Activated CD8-positive, alpha-beta T cell treated with anti-CD3 and anti-CD28 coated beads for 36 hours (primary cell): ENCODE results near the gene MPPED1. TPM values are rescaled to one million over a fixed set of nuclear protein-coding genes. Genes with fewer than 3 reads are reported as not detected.

Experiments used
- ATAC-seq: fragments of 200-7000 bp; cut with Tn5 transposase; one replicate; pipeline ENCODE4 v1.10.0; 2021; ENCODE audit warnings: mild to moderate bottlenecking, moderate library complexity
- CTCF ChIA-PET: fragments of 350-600 bp; sonication (Branson Sonifier 250); formaldehyde crosslinking; loops from one replicate; lab custom pipeline; 2021; ENCODE audit warnings: antibody characterized with exemption; lab: Charles Lee
- POLR2A ChIA-PET: fragments of 350-600 bp; sonication (Branson Sonifier 250); formaldehyde crosslinking; loops from one replicate; lab custom pipeline; 2021; ENCODE audit warnings: antibody characterized with exemption; lab: Charles Lee
- DNase-seq: peaks from one replicate; pipeline ENCODE4 v3.0.0-alpha.2; 2020
- H3K27ac Mint-ChIP-seq: one replicate; pipeline ENCODE4 v1.8.0; 2021; ENCODE audit warnings: mild to moderate bottlenecking, mixed read lengths
- H3K27me3 Mint-ChIP-seq: one replicate; pipeline ENCODE4 v1.8.0; 2021; ENCODE audit warnings: mixed read lengths
- H3K36me3 Mint-ChIP-seq: one replicate; pipeline ENCODE4 v1.8.0; 2021; ENCODE audit warnings: low read depth, mixed read lengths
- H3K4me1 Mint-ChIP-seq: one replicate; pipeline ENCODE4 v1.8.0; 2021; ENCODE audit warnings: low read depth, mixed read lengths
- H3K4me3 Mint-ChIP-seq: one replicate; pipeline ENCODE4 v1.8.0; 2021; ENCODE audit warnings: mild to moderate bottlenecking, moderate library complexity, mixed read lengths
- H3K9me3 Mint-ChIP-seq: one replicate; pipeline ENCODE4 v1.8.0; 2021; ENCODE audit warnings: mixed read lengths
- CTCF ChIP-seq: fragments of 200-600 bp; IDR thresholded peaks from one replicate; pipeline ENCODE4 v1.8.0; 2022; ENCODE audit warnings: antibody characterized with exemption, mild to moderate bottlenecking
- intact Hi-C: fragments of 100-400 bp; cut with micrococcal nuclease; formaldehyde crosslinking; loops from one replicate; pipeline ENCODE4 v1.10.0; 2022
- total RNA-seq, 2 experiments: library from RNA; stranded (reverse); gene quantifications; one replicate each; pipeline ENCODE4 v1.2.3, GENCODE V29; 2021

The MPPED1 gene
- total RNA-seq, 2 experiments from 2014 or later = not detected

GRCh38 chr22:43446037-43446803 lies 34.4 kb downstream of the MPPED1 start:
- H3K4me1 Mint-ChIP-seq = no peaks in the 10 kb centered on the region
- CTCF ChIA-PET = no interaction called here
- DNase-seq = no peak

GRCh38 chr22:43446916-43447315 lies 35.1 kb downstream of the MPPED1 start:
- CTCF ChIA-PET = no interaction called here
- DNase-seq = no peak
- H3K9me3 Mint-ChIP-seq = no peaks in the 10 kb centered on the region

More at GRCh38 chr22:43446037-43446803, 34.4 kb downstream of the MPPED1 start:
- H3K27ac Mint-ChIP-seq = no peak overlapping the region
- no peaks in the 10 kb centered on the region for H3K36me3 Mint-ChIP-seq
- H3K4me3 Mint-ChIP-seq = no peak overlapping the region
- TF ChIP-seq CTCF = no peak
- no peak for ATAC-seq
- peaks cover 5% of the 10 kb centered on the region for H3K27me3 Mint-ChIP-seq
- POLR2A ChIA-PET = no interaction called here
- no peaks in the 10 kb centered on the region for H3K9me3 Mint-ChIP-seq
- intact Hi-C loops = no loop called here

GRCh38 chr22:43447380-43447779 lies 35.6 kb downstream of the MPPED1 start:
- no peaks in the 10 kb centered on the region for H3K36me3 Mint-ChIP-seq
- no peak overlapping the region for H3K4me3 Mint-ChIP-seq
- no peak for TF ChIP-seq CTCF
- H3K27ac Mint-ChIP-seq = no peak overlapping the region
- no peaks in the 10 kb centered on the region for H3K4me1 Mint-ChIP-seq
- POLR2A ChIA-PET = no interaction called here
- H3K27me3 Mint-ChIP-seq = peaks cover 7% of the 10 kb centered on the region
- ATAC-seq (no peak), DNase-seq (no peak)
- intact Hi-C loops = no loop called here
- CTCF ChIA-PET = no interaction called here
- H3K9me3 Mint-ChIP-seq = no peaks in the 10 kb centered on the region

More at GRCh38 chr22:43446916-43447315, 35.1 kb downstream of the MPPED1 start:
- Mint-ChIP-seq H3K4me1 (no peaks in the 10 kb centered on the region), H3K27me3 (peaks cover 7% of the 10 kb centered on the region), H3K36me3 (no peaks in the 10 kb centered on the region), H3K27ac (no peak overlapping the region), H3K4me3 (no peak overlapping the region)
- no peak for TF ChIP-seq CTCF
- no peak for ATAC-seq
- intact Hi-C loops = no loop called here
- POLR2A ChIA-PET = no interaction called here

- CTCF ChIA-PET = no interaction called here
Observed at GRCh38 chr22:43448048-43448447, 36.2 kb downstream of the MPPED1 start.

More at GRCh38 chr22:43448048-43448447, 36.2 kb downstream of the MPPED1 start:
- H3K4me1 Mint-ChIP-seq = no peaks in the 10 kb centered on the region
- H3K27ac Mint-ChIP-seq = no peak overlapping the region
- H3K27me3 Mint-ChIP-seq = peaks cover 7% of the 10 kb centered on the region
- no peak for TF ChIP-seq CTCF
- no peak overlapping the region for H3K4me3 Mint-ChIP-seq
- intact Hi-C loops = no loop called here
- POLR2A ChIA-PET = no interaction called here
- DNase-seq (no peak), ATAC-seq (no peak)
- H3K36me3 Mint-ChIP-seq = no peaks in the 10 kb centered on the region
- H3K9me3 Mint-ChIP-seq = no peaks in the 10 kb centered on the region
